ENCODE data around the gene FLT3LG.

- TF ChIP-seq EZH2 (IDR thresholded peaks at IDR 0.05; ENCODE audit: low read depth) = no peak
- no peak for TF ChIP-seq CTCF (conservative IDR thresholded peaks at IDR 0.05)
These were observed 5.8 kb upstream of the FLT3LG start for GRCh38 chr19:49468199-49468598.
